Bronchial epithelial cell (primary cell): ENCODE measurements around the gene BPIFB4. TPM values are rescaled to one million over a fixed set of nuclear protein-coding genes. Genes with fewer than 3 reads are reported as not detected.

Experiments used
- DNase-seq: peaks from one replicate; pipeline ENCODE4 v3.0.0-alpha.2; 2010; ENCODE audit warnings: low read depth
- FAIRE-seq: peaks from 2 replicates; lab custom pipeline; 2011; peaks lifted over from hg19 to GRCh38; lab: Jason Lieb, UNC
- H3K27me3 ChIP-seq: 2 replicates; pipeline ENCODE4 v1.5.1; 2011; ENCODE audit warnings: low read length; ENCODE audit not compliant: control insufficient read depth, insufficient read depth
- H3K36me3 ChIP-seq: 2 replicates; pipeline ENCODE4 v1.5.1; 2011; ENCODE audit warnings: low read length; ENCODE audit not compliant: control insufficient read depth, insufficient read depth
- H3K4me3 ChIP-seq: 2 replicates; pipeline ENCODE4 v1.5.1; 2011; ENCODE audit warnings: mild to moderate bottlenecking, low read depth, low read length, control low read depth
- total RNA-seq: library from RNA; depleted of rRNA; stranded (reverse); fragments of >200 nt; gene quantifications from 2 replicates; pipeline ENCODE4 v1.2.1, GENCODE V29; 2014
- TF ChIP-seq, protein P1 (sequence below): IDR thresholded peaks from 2 replicates; pipeline ENCODE4 v1.5.1; 2011; ENCODE audit warnings: mild to moderate bottlenecking, moderate library complexity, low read length, control low read depth, inconsistent platforms; ENCODE audit not compliant: insufficient read depth, severe bottlenecking

Gene BPIFB4
- total RNA-seq, 1 donor from 2014 or later = not detected

- FAIRE-seq (peak; percentile 60), DNase-seq (no peak)
- H3K36me3 ChIP-seq = no peaks in the 10 kb centered on the region
- TF ChIP-seq, protein P1, sequence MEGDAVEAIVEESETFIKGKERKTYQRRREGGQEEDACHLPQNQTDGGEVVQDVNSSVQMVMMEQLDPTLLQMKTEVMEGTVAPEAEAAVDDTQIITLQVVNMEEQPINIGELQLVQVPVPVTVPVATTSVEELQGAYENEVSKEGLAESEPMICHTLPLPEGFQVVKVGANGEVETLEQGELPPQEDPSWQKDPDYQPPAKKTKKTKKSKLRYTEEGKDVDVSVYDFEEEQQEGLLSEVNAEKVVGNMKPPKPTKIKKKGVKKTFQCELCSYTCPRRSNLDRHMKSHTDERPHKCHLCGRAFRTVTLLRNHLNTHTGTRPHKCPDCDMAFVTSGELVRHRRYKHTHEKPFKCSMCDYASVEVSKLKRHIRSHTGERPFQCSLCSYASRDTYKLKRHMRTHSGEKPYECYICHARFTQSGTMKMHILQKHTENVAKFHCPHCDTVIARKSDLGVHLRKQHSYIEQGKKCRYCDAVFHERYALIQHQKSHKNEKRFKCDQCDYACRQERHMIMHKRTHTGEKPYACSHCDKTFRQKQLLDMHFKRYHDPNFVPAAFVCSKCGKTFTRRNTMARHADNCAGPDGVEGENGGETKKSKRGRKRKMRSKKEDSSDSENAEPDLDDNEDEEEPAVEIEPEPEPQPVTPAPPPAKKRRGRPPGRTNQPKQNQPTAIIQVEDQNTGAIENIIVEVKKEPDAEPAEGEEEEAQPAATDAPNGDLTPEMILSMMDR = no peak
- H3K27me3 ChIP-seq = no peaks in the 10 kb centered on the region
- no peak overlapping the region for H3K4me3 ChIP-seq
Observed at GRCh38 chr20:33067806-33068205, 11.6 kb upstream of the BPIFB4 start.

DNA sequence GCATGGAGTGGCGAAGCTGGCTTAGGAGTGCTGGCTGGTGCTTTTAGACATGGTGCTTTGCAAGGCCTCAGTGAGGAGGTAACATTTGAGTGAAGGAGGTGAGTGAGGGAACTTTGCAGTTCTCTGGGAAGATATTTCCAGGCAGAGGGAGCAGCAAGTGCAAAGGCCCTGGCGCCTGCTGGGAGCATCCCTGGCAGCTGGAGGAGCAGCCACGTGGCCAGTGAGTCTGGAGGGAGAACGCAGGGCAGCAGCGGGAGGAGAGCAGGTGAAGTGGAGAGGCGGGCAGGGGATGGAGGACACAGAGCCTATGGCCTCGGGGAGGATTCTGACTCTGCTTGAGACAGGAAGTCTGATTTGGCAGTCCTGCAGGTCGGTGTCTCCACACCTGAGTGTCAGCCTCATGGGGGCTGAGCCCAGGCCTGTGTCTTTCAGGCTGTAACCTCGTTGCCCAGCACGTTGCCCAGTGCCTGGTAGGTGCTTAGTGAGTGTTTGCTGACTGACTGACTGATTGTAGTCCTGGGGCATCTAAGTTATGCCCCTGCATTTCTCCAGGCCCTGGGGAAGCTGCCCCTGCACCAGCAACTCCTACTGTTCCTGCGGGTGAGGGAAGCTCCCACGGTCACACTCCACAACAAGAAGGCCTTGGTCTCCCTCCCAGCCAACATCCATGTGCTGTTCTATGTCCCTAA, 11.0 kb upstream of the BPIFB4 start:
- peaks cover under 1% of the 10 kb centered on the region for H3K27me3 ChIP-seq
- no peaks in the 10 kb centered on the region for H3K36me3 ChIP-seq
- no peak for DNase-seq
- no peak overlapping the region for H3K4me3 ChIP-seq
- TF ChIP-seq, protein P1 = no peak
- no peak for FAIRE-seq

DNA sequence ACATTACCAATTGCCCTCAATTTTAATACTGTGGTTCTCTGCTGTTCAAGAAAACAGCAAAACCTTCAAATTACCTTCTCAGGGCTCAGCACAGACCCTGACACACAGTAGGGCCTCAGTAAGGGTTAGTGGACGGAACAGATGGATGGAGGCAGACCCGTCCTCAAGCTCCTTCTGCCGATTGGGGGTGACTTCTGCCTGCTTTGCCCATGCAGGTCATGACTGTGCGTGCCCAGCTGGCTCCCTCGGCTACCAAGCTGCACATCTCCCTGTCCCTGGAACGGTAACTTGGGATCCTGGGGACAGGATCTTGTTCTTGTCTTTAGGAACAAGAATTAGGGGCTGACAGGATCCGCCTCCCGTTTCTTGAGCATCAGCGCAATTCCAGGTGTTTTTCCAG, 9.8 kb upstream of the BPIFB4 start:
- Histone ChIP-seq H3K4me3 (no peak overlapping the region), H3K36me3 (no peaks in the 10 kb centered on the region), H3K27me3 (peaks cover 1% of the 10 kb centered on the region)
- no peak for DNase-seq
- TF ChIP-seq, protein P1 = no peak
- no peak for FAIRE-seq

- FAIRE-seq (no peak), DNase-seq (no peak)
- H3K4me3 ChIP-seq = no peak overlapping the region
- H3K36me3 ChIP-seq = no peaks in the 10 kb centered on the region
- TF ChIP-seq, protein P1 = no peak
- peaks cover 1% of the 10 kb centered on the region for H3K27me3 ChIP-seq
Observed at GRCh38 chr20:33070111-33071053, 9.1 kb upstream of the BPIFB4 start.

- TF ChIP-seq, protein P1 = no peak
- Histone ChIP-seq H3K4me3 (no peak overlapping the region), H3K36me3 (no peaks in the 10 kb centered on the region), H3K27me3 (peaks cover 1% of the 10 kb centered on the region)
- peak; percentile 10 for DNase-seq
- FAIRE-seq = no peak
Observed at GRCh38 chr20:33071198-33071597, 8.2 kb upstream of the BPIFB4 start.
